ENCODE data around the gene CHAT.
"Not testable (repeated sequence)": the region's sequence is repeated elsewhere in the genome, so short reads cannot be mapped to it uniquely, and the experiment has no call there.

Gene CHAT

GRCh38 chr10:49653273-49653929 is 39.6 kb downstream of the CHAT start:
- no peak for DNase-seq (ENCODE audit: low read depth)

DNA sequence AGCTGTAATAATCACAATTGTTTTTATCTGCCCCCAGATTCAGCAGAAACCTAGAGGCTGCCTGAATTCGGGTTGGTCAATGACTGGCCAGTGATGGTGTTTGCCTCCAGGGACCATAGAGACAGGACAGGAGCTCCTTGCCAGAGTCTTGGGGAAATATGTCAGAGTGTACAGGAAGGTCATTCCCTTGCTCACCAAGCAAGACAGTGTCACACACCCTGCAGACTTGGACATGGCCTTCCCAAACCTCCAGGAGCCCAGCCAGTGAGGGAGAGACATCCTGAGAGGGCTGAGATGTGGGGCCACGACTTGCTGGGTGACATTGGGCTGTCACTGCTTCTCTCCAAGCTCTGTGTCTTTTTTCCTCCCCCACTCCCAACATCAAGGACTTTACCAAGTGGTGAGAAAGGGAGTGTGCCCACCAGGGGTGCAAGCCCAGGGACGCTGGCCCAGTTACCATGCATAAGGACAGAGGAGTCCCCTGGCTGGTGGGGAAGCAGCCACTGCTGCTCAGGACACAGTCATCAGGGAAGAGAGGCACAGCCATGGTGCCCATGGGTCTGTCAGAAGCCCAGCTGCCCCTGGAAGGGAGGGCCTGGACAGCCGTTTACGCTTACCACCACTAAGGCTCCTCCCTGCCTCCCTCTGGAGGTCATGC is 40.3 kb downstream of the CHAT start:
- no peak for DNase-seq (ENCODE audit: low read depth)

DNA sequence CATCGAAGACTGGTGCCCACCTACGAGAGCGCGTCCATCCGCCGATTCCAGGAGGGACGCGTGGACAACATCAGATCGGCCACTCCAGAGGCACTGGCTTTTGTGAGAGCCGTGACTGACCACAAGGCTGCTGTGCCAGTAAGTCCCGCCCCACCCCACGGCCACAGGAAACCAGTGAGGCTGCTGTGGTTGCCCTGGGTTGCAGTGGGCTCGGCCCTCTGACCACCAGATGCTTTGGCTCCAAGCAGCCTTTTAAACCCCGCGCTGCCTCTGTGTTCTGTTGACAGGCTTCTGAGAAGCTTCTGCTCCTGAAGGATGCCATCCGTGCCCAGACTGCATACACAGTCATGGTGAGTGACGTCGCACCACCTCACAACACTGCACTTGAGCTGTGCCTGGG is 41.3 kb downstream of the CHAT start:
- no peak for DNase-seq (ENCODE audit: low read depth)

DNA sequence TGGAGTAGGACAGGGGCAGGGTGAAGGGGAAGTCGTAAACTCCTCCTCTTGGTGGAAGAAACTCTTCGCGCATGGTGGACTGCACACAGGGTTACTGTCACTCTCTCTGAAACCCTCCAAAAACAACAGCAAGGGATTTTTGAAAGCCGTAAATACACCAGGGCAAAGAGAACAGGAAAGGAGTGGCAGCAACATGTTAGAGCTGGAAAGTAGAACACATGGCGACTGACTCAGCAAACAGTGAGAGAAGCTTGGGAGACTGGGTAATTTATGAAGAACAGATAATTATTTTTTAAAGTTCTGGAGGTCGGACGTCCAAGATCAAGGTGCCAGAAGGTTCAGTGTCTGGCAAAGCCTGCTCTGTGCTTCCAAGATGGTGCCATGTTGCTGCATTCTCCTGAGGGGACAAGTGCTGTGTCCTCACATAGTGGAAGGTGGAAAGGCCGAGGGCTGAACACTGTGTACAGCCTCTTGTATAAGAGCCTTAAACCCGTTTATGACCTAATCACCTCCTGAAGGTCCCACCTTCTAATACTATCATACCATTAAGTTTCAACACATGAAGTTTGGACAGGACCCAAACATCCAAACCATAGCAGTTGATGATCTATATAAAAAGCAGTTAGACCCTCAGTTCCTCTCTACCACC is 43.1 kb downstream of the CHAT start:
- DNase-seq (ENCODE audit: low read depth) = no peak

DNA sequence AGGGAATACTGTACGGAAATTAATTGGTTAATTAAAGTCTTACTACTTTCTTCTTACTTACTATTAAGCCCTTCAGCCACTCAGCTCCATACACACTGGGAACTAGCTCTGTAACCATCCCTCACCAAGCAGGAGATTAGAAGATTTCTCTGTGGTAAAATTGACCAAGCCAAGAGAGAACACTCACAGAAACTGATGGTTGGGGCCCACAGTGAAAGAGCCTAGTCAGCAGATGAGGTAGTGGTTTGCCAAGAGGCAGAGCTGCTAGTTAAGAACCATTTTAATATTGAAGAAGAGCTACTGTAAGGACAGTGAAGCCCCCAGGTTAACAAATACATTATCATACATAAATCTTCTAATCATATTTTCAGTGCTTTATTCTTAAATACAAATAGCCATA is 43.8 kb downstream of the CHAT start:
- DNase-seq (ENCODE audit: low read depth) = no peak

GRCh38 chr10:49661140-49661856 is 47.5 kb downstream of the CHAT start:
- no peak for DNase-seq (ENCODE audit: low read depth)

DNA sequence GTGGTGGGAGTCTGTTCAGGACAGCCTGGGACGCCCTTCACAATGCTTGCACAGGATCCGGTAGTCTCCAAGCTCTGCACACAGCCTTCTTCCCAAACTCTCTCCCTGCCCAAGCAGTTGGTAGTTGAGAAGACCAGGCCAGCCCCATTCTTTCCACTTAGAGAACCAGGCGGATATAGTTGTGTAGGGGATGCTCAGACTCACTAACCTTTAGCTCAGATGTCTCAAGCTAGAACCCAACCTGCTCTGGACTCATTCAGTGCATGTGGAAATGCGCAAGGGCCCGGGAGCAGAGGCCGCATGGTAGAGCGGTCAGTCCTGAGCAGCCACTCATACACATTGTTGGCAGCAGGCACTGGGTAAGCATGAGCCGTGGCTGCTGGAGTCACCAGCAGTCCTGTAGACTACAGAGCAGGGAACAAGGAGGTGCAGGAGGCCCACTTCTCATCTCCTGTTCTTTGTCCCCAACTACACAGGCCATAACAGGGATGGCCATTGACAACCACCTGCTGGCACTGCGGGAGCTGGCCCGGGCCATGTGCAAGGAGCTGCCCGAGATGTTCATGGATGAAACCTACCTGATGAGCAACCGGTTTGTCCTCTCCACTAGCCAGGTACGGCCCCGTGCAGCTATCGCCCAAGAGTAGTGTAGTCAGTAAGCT is 48.5 kb downstream of the CHAT start:
- no peak for DNase-seq (ENCODE audit: low read depth)

GRCh38 chr10:49663596-49663995 is 49.8 kb downstream of the CHAT start:
- no peak for DNase-seq (ENCODE audit: low read depth)

- DNase-seq (ENCODE audit: low read depth) = no peak
Measured at GRCh38 chr10:49664006-49664841, 50.4 kb downstream of the CHAT start.

GRCh38 chr10:49664842-49665355 is 51.1 kb downstream of the CHAT start:
- DNase-seq (ENCODE audit: low read depth) = no peak

- no peak for DNase-seq (ENCODE audit: low read depth)
Measured at GRCh38 chr10:49666054-49666615, 52.3 kb downstream of the CHAT start.

GRCh38 chr10:49666685-49667084 is 52.8 kb downstream of the CHAT start:
- no peak for DNase-seq (ENCODE audit: low read depth)

DNA sequence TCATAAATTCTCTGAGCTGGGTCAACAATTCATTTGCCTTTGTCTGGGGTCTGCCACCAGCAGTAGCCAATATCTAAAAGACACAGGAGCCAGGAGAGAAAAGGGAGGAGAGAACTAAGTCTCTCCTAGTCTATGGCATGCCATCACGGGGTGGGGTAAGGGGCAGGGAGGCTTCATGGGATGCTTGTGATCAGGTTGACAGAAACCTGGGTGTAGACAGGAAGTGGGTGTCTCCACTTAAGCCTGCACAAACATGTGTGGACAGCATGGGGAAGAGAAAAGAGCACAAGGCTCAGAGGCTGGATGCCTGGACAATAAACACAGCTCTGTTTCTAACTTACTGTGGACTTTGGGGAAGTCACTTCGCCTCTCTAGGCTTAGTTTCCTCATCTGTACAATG is 54.2 kb downstream of the CHAT start:
- DNase-seq (ENCODE audit: low read depth) = no peak

GRCh38 chr10:49668684-49669083 is 54.8 kb downstream of the CHAT start:
- no peak for DNase-seq (ENCODE audit: low read depth)

DNA sequence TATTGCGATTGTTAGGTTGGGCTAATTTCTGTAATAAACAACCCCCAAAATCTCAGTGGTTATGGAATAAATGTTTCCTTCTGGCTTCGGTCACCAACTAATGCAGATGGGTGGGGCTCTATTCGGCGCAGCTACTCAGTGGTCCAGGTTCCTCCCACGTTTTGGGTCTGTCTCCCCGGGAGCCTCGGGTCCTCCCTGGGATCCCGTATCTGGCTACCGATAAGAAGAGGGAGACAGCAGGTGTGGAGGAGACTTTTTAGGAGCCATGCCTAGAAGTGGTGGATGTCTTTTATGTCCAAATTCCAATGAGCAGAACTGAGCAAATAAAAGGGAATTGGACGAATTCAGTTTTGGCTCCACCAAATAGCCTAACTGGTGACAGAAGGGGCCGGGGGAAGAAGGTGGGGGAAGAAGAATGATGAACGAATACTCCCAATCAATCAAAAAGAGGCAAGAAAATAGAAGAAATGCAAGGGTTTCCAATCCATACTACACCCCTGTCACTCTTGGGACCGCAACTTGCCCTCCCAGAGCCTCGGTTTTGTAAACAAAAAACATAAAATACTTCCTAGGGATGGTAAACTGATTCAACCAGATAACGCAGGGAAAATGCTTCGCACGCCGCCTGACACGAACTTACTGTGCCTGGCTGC is 65.1 kb downstream of the CHAT start:
- DNase-seq (ENCODE audit: low read depth) = no peak

DNA sequence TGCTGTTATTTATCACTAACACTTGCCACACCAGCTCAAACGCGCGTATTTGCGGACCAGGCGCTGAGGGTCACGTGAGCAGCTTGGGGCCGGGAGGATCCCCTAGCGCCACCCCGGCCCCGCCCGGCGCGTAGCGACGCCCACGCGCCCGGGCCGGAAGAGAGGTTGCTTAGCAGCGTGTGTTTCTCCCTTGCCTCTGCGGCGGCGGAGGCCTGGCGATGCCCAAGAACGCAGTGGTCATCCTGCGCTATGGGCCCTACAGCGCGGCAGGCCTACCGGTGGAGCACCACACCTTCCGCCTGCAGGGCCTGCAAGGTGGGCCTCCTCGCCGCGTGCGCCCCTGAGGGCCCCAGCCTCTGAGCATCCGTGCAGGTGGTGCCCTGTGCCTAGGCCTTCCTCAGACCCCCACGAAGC is 65.7 kb downstream of the CHAT start, which contains the start of gene C10orf53:
Gene C10orf53 (plus strand): TSS at position 172 of the 414 bp plus-strand sequence. CDS start 47 bp downstream, at position 219.
- DNase-seq (ENCODE audit: low read depth) = peak; percentile 67

DNA sequence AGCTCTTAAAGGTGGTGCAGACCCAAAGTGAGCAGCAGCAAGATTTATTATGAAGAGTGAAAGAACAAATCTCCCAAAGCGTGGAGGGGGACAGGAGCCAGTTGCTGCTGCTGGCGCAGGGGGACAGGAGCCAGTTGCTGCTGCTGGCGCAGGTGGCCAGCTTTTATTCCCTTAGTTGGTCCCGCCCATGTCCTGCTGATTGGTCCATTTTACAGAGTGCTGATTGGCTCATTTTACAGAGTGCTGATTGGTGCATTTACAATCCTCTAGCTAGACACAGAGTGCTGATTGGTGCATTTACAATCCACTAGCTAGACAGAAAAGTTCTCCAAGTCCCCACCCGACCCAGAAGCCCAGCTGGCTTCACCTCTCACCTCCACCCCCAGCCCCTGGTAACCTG is 68.6 kb downstream of the CHAT start:
- not testable (repeated sequence) for DNase-seq (ENCODE audit: low read depth)

- no peak for DNase-seq (ENCODE audit: low read depth)
Measured at GRCh38 chr10:49682879-49683278, 69.0 kb downstream of the CHAT start.

DNA sequence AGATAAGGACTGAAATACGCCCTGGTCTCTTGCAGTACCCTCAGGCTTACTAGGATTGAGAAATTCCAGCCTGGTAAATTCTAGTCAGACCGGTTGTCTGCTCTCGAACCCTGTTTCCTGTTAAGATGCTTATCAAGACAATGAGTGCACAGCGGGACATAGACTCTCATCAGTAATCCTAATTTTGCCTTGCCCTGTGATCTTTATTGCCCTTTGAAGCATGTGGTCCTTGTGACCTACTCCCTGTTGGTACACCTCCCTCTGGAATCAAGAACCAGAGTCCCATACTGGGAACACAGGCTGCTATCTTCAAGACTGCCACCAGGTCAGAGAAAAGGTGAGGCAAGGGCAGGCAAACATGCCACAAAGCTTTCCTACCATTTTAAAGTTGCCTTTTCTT is 72.8 kb downstream of the CHAT start:
- no peak for DNase-seq (ENCODE audit: low read depth)

DNA sequence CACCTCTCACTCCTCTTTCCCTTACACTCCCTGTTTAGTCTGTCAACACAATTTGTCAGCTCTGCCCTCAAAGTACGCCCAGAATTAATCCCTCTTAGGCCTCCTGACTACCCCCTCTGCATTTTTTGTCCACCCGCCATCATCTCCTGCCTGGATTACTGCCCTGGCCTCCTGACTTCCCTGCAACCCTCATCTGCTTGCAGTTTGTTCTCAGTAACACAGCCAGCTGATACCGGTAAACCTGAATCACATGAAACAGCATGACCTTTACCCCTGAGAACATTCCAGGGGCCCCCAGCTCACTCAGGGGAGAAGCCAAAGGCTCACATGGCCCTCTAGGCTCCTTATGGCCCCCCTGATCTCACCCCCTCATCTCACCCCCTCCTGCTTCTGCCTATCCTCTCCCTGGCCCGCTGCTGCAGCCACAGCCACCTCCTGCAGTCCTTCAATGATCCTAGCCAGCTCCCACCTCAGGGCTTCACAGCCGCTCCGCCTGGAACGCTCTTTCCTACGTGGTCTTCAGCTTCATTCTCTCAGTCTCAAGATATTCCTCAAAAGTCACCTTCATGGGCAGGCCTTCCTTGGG is 74.5 kb downstream of the CHAT start:
- DNase-seq (ENCODE audit: low read depth) = no peak

Data from amniotic epithelial cell (primary cell).